Esophagus squamous epithelium (tissue), 4 donors: Measurements from ENCODE around the gene DOC2A.

Experiments used
- CTCF ChIP-seq, 6 experiments: fragments of 450-650 bp in 4 of 6; fragments of 200-600 bp in 2 of 6; sonication (generic) in 2 of 6; IDR thresholded peaks; one replicate each; pipeline ENCODE4 v1.5.1; 2016 to 2019; ENCODE audit warnings: antibody characterized with exemption in 6 of 6, mild to moderate bottlenecking in 4 of 6, moderate library complexity in 4 of 6
- POLR2A ChIP-seq, 4 donors: fragments of 450-650 bp; IDR thresholded peaks; one replicate each; pipeline ENCODE4 v1.6.1; 2017; ENCODE audit warnings: antibody characterized with exemption in 4 of 4, mild to moderate bottlenecking in 4 of 4, moderate library complexity in 3 of 4

- TF ChIP-seq POLR2A (IDR thresholded peaks at IDR 0.05) (no peak), CTCF (IDR thresholded peaks at IDR 0.05) (no peak)
Observed at GRCh38 chr16:30025574-30025973, 14.7 kb upstream of the DOC2A start.
